ENCODE data around the gene TUNAR.

DNA sequence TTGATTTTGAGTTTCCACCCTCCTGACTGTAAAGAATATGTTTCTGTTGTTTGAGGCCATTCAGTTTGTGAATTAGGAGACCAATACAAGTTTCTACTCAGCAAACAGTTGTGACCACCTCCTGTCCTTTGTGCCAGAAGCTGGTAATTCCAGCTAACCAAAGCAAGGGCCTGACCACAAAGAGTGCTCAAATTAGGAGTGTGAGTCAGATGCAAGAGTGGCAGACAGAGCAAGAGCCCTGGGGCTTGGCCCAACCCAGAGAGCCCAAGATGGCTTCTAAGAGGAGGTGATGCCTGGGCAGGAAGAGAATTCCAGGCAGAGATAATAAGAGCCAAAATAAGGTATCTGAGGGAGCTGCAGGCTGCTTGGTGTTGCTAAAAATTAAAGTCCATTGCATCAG lies 84.8 kb downstream of the TUNAR start:
- TF ChIP-seq POLR2A (IDR thresholded peaks at IDR 0.05) (no peak), CTCF (IDR thresholded peaks at IDR 0.05 in 8 of 11, conservative IDR thresholded peaks at IDR 0.05 in 3 of 11) (no peak), POLR2AphosphoS5 (IDR thresholded peaks at IDR 0.05) (no peak)

All from spleen (tissue), 7 donors.